HG03378 (cell line): ENCODE measurements around the gene PLA2G2F.

Source experiments
- ATAC-seq: cut with Tn5 transposase; IDR thresholded peaks from one replicate; pipeline ENCODE4 v1.9.1; 2021; ENCODE audit warnings: mild to moderate bottlenecking, moderate library complexity; ENCODE audit not compliant: unreplicated experiment

Gene PLA2G2F

GRCh38 chr1:20168564-20169491 lies 29.7 kb downstream of the PLA2G2F start:
- no peak for ATAC-seq

DNA sequence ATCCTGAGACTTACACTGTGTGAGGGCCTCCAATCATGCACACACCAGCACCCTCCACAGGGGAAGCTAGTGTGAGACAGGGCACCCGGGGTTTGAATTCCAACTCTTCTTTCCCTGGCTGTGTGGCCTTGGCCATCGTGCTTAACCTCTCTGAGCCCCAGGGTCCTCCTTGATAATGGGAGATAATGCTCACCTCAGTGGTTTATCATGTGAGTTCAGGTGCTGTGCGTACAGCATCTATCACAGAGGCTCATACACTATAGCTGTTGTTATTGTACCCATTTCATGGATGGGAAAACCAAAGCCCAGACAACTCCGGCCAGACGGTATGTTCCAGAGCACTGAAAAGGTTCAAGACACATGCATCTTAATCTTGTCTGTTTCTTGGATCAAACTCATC lies 30.8 kb downstream of the PLA2G2F start:
- no peak for ATAC-seq

- no peak for ATAC-seq
Measured at GRCh38 chr1:20172033-20172590, 33.0 kb downstream of the PLA2G2F start.

DNA sequence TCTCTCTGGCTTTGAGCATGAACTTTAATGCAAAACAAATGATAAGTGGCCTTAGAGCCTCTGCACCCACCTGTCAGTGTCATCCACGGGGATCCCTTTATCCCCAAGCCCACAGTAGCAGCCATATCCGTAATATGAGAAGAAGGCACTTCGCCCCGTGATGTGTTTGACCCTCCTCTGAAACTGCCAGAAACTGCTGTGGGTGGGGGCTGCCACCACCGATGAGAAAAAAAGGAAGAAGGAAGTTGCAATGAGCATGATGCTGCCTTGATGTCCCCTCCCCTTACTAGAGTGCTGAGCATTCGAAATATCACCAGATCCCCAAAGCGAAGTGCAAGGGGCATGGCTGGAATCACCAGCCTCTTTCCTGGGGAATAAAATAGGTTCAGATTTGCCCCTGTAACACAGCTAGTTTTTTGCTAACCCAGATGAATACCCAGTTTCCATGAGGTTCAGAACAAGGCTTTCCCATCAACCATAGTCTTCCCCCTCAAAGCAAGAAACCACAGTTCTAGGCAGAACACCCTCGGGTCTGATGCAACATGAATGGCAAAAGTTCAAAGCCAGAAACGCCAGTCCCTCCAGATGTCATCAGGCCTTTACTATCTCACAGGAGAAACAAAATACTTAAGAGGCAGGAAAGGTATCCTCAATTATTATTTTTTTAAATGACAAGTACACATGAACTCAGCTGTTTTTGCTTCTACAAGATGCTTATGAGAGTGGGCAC lies 36.0 kb downstream of the PLA2G2F start:
- no peak for ATAC-seq

GRCh38 chr1:20178634-20179370 lies 39.7 kb downstream of the PLA2G2F start:
- no peak for ATAC-seq

DNA sequence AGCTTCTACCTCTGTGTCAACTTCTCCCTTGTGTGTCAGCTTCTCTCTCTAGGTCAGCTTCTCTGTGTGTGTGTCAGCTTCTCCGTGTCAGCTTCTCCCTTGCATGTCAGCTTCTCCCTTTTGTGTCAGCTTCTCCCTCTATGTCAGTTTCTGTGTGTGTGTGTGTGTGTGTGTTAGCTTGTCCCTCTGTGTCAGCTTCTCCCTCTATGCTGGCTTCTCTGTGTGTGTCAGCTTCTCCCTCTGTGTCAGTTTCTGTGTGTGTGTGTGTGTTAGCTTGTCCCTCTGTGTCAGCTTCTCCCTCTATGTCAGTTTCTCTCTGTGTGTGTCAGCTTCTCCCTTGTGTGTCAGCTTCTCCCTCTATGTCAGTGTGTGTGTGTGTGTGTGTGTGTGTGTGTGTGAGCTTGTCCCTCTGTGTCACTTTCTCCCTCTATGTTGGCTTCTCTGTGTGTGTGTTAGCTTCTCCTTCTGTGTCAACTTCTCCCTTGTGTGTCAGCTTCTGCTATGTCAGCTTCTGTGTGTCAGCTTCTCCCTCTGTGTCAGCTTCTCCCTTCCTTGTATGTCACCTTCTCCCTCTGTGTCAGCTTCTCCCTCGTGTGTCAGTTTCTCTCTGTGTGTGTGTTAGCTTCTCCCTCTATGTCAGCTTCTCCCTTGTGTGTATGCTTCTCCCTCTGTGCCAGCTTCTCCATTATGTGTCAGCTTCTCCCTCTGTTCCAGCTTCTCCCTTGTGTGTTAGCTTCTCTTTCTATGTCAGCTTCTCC lies 40.4 kb downstream of the PLA2G2F start:
- no peak for ATAC-seq

- ATAC-seq = no peak
Measured at GRCh38 chr1:20180129-20180843, 41.2 kb downstream of the PLA2G2F start.

DNA sequence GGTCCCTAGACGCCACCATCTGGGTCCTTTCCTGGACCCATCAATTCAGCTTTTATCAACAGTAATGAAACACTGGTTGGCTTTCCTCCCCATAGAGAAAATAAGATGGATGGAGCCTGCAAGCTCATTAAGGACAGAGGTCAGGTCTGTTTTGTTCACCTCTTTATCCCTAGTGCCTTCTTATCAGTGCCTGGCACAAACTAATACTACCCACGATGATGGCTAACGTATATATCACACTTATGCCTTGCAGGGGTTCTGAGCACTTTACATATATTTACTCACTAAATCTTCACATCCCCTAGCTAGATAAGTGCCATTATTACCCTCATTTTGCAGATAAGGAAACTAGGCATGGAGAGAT lies 41.7 kb downstream of the PLA2G2F start:
- no peak for ATAC-seq

DNA sequence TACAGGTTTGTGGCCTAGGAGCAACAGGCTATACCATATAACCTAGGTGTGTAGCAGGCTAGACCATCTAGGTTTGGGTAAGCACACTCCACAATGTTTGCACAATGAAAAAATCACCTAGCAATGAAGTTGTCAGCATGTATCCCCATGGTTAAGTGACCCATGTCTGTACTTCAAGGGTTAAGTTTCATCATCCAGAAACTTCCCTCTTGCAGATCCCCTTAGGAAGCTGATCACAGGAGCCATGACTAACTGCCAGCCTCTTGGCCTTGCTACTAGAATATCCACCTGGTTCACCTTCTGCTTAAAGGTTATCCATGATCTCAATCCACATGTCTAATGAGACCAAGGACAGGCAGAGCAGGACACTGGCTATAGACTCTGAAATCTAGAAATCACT lies 43.3 kb downstream of the PLA2G2F start:
- no peak for ATAC-seq

- no peak for ATAC-seq
Measured at GRCh38 chr1:20183035-20183434, 43.9 kb downstream of the PLA2G2F start.

- no peak for ATAC-seq
Measured at GRCh38 chr1:20183616-20184271, 44.6 kb downstream of the PLA2G2F start.

DNA sequence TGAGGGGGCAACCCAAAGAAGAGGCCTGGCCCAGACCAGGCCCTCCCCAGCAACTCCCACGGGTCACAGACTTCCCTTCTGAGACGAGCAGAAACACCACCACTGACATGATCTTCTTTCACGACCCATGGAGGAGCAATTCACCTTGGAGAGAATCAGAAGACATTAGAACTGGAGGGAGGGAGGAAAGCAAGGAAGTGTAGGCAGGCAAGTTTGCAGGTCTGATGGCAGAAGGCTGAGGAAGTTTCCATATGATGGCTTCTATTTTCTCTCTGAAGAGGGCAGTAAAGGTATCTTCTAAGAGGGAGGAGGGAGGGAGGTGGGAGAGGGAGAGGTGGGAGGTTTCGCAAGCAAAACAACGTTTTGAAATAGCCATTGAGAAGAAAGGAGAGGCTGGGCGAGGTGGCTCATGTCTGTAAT lies 45.4 kb downstream of the PLA2G2F start:
- no peak for ATAC-seq

GRCh38 chr1:20184997-20185833 lies 46.1 kb downstream of the PLA2G2F start:
- no peak for ATAC-seq

DNA sequence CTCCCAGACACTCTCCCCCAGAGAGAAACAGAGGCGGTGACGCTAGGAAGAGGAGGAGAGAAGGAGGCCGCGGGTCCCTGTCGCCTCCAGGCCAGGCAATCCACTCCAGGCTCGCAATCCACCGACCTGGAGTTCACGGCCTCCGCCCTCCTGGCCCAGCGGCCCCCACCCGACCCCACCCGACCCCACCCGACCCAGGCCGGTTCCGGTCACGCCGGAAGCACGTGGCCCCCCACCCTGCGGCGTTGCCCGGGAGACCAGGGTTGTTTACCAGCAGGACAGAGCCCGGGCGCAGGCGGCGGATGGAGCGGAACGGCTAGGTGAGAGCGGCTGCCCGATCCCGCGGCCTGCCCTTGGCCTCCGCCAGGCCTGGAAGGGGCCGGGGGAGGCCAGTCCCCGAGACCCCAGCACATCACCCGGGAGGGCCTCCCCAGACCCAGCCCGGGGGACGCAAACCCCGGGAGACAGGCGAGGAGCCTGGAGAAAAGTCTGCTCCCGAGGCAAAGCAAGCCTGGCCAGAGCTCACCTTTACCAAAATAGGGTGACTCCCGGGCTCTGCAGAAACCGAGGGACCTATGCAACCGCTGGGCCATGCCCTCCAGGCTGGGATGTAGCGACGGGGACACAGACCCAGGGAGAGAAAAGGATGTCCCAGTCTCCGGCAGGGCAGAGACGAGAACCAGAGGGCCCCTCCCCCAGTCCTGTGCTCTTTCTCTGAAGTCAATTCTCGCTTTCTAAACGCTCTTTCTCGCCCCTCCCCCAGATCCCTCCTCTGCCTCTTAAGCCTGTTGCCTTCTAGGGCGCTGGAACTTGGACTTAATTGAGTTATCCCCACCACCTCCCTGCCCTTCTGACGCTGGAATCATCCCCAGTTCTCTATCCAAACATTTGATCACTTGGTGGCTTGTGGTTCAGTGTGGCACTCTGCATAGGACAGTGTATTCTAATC lies 47.0 kb downstream of the PLA2G2F start, which contains the start of the genes PLA2G2C and UBXN10:
Gene PLA2G2C, minus strand, starts transcription at position 685 of the 949 bp plus-strand sequence. CDS start 9,155 bp downstream, outside the sequence.
Gene UBXN10, plus strand, starts transcription at position 263 of the 949 bp plus-strand sequence. CDS start 4,466 bp downstream, outside the sequence.
- ATAC-seq = no peak

DNA sequence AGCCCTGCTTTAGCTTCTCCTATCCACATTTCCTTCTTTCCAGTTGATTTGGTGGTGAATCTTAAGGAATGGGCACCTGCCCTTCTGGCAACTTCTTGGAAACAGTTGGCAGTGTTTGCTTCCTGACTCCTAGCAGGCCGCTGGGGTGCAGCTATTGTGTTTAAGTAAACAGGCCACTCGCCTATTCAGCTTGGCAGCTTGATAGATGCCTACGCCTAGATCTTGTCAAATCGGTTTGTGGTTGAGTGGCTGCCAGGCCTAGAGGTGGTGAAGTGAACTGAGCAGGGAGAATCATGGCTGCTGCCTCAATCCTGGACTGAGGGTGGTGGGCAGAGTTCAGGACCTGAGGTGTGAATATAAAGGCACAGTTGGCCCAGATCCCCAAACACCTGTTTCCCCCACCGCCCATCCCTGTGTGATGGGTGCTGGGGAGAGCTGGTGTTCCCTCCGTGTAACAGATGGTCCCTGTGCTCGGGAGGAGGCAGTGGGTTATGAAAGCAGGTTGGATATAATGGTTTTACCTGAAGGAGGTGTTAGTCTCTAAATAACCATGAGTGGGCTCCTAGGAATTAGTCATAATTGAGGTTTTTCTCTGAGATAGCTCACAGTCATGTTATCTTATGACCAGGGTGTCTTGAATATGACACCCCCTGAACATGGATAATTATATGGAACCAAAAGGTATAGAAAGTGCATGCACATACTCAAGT lies 48.1 kb downstream of the PLA2G2F start:
- no peak for ATAC-seq

DNA sequence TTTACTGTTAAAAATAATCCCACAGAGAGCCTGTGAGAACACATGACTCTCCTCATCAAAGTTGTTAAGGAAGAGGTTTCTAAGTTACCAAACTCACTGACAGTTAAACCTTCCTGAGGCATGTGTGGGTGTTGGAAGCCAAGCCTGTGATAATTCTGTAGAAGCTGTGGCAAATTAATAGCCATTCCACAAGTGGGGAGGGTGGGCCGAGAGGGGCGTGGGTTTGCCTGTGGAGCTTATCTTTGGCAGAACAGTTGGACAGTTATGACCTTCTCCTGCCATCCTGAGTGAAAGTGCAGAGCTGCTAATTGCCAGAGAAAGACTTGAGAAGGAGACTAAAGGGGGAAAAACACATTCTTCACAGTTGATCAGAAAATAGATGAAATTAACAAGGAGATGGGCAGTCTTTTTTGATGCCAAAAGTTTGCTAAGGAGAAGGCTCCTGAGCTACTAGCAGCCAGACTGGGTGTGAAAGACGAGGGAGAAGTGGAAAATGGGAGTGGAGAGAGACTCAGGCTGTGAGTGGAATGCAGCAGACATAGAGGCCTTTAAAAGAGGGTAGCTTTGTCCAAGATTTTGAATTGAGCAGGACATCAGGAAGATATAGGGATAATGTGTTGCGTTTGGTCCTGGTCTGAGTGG lies 48.8 kb downstream of the PLA2G2F start:
- no peak for ATAC-seq
